GM12801 (cell line): ENCODE results near the gene RAPGEF3.

ENCODE experiments used
- CTCF ChIP-seq: IDR thresholded peaks from one replicate; pipeline ENCODE4 v1.5.1; 2011; ENCODE audit warnings: control low read depth; ENCODE audit not compliant: insufficient read length; ENCODE audit errors: extremely low read depth

RAPGEF3 gene

DNA sequence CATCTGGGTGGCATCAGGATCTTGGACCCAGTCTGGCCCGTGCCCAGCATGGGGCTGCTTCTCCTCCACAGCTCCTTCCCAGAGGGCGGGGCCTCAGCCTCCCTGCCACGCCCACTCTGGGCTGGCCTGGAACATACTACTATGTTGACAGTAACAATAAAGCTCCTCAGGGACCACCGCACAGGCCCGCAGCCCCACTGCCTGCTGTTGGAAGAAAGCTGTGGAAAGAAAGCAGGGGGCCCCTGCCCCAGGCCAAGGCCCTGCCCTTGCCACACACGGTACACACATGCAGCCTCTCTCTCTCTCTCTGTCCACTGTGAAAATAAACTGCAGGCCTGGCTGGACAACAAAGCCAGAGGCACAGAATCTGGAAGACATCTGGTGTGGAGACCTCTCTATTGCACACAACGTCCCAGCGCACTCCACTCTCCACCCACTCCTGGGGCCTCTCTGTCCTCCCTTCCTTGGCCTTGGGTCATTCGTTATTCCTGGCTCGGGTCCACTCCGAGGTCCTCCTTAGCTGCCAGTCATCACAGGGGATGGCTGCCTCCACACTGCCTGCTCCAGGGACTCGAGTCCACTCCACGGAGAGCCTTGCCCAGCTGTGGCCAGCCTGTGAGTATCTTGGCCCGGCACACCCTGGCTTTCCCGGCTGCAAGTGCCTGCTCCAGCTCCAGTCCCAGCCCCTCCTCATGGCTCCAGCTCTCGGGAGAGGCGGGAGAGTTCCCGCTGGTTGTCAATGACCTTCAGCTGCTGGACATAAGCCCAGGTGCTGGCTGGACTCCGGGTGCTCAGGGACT, 21.6 kb downstream of the RAPGEF3 start:
- no peak for TF ChIP-seq CTCF

- no peak for TF ChIP-seq CTCF
Measured at GRCh38 chr12:47736216-47736615, 22.5 kb downstream of the RAPGEF3 start.

DNA sequence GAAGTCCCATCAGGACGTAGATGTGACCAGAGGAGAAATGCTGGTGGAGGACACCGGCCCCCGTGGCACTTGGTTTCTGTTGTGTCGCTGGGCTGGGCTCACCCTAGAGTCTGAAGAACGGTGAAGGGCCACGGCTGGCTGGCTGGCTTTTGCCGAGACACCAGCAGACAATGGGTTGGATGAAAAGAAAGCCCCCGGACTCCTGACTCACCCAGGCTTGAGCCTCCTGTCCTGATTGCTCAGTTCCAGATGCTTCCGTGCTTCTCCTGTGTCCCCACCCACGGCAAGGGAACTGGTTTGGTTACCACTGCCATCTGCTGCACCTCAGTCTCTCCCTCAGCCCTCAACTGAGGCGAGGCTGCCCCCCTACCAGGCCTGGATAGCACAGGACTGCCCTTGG, 23.0 kb downstream of the RAPGEF3 start:
- TF ChIP-seq CTCF = no peak

GRCh38 chr12:47734725-47735480, 23.8 kb downstream of the RAPGEF3 start:
- TF ChIP-seq CTCF = no peak

DNA sequence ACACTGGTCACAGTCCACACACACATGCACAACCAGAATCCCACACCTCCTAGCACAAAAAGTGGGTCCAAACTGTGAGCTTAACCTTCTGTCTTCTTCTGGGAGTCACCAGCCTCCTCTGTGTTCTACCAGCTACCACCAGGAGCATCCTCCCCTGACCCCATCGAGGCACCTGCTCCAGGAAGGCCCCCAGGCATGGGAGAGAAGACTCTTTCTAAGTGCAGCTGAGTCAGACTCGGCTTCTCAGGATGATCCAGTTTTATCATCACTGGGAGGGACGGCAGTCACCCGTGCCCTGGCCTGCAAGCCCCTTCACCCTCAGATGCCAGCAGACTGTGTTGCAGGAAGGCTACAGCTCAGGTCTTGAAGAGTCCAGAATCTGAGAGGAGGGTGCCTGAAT, 25.5 kb downstream of the RAPGEF3 start:
- TF ChIP-seq CTCF = no peak

DNA sequence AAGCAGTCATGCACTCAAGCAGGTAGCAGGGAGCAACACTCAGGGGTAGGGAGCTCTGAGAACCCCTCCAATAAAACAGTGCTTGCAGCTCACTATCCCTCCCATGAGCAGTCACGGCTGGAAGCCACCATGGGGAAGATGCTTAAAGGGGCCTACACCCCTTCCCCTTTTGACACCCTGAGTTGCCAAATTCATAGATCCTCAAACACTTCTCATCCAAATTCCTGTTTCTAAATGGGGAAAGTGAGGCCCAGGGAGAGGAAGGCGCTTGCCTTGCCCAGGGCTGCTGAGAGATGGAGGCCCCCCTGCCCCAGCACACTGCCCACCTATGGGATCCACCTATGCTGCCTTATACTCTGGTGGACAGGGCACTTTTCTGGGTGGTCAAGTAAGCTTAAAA, 26.2 kb downstream of the RAPGEF3 start:
- no peak for TF ChIP-seq CTCF

DNA sequence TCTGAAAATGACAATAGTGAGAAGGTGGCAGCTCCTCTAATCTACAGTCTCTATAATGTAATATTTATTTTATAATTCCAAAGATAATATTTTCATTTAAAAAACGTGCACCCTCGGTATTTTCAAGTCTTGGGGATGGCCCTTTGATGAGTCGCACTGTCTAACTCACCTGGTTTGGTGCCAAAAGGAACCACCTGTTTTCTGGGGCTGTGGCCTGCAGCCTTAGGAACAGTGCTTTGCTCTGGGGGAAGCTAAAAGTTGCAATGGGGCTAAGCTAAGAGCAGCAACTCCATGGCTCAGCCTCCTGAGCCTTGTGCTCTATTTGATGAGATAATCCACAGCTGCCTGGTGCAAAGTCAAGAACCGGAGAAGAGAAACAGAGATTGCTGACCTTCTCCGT, 27.0 kb downstream of the RAPGEF3 start:
- TF ChIP-seq CTCF = no peak
